Tibial artery (tissue), 4 donors: Measurements from ENCODE around the gene FLII.

Experiments
- DNase-seq, 2 donors: peaks; one replicate each; pipeline ENCODE4 v3.0.0-alpha.2; 2019
- H3K27ac ChIP-seq, 2 donors: fragments of 200-600 bp; sonication (generic) in 1 of 2; 1 replicate in 1 of 2; 2 replicates in 1 of 2; pipeline ENCODE4 v1.5.1; 2018 to 2019; ENCODE audit warnings: mild to moderate bottlenecking in 1 of 2
- H3K27me3 ChIP-seq, 2 donors: fragments of 200-600 bp; sonication (generic) in 1 of 2; one replicate each; pipeline versions ENCODE4 v1.5.1 to v1.6.0; 2016 to 2019
- H3K36me3 ChIP-seq, 3 donors: fragments of 200-600 bp; sonication (generic) in 2 of 3; one replicate each; pipeline ENCODE4 v1.5.1; 2016 to 2019; ENCODE audit warnings: mild to moderate bottlenecking in 2 of 3
- H3K4me1 ChIP-seq, 4 donors: fragments of 200-600 bp; sonication (generic) in 2 of 4; 1 replicate in 3 of 4; 2 replicates in 1 of 4; pipeline ENCODE4 v1.5.1; 2016 to 2019
- H3K4me3 ChIP-seq, 2 donors: fragments of 200-600 bp; sonication (generic) in 1 of 2; 1 replicate in 1 of 2; 2 replicates in 1 of 2; pipeline ENCODE4 v1.5.1; 2018 to 2019; ENCODE audit warnings: mild to moderate bottlenecking in 2 of 2
- H3K9me3 ChIP-seq, 3 donors: fragments of 200-600 bp; sonication (generic) in 1 of 3; one replicate each; pipeline ENCODE4 v1.5.1; 2016 to 2019
- intact Hi-C: fragments of 100-400 bp; cut with DNase I; formaldehyde crosslinking; loops from one replicate; pipeline ENCODE4 v1.15.0; 2023; ENCODE audit warnings: low total_unique reads
- TF ChIP-seq, protein P1 (sequence below), 2 experiments: fragments of 200-600 bp in 1 of 2; fragments of 450-650 bp in 1 of 2; IDR thresholded peaks; one replicate each; pipeline ENCODE4 v1.5.1; 2017 to 2019; ENCODE audit warnings: antibody characterized with exemption in 2 of 2, mild to moderate bottlenecking in 1 of 2, moderate library complexity in 1 of 2

The FLII gene

DNA sequence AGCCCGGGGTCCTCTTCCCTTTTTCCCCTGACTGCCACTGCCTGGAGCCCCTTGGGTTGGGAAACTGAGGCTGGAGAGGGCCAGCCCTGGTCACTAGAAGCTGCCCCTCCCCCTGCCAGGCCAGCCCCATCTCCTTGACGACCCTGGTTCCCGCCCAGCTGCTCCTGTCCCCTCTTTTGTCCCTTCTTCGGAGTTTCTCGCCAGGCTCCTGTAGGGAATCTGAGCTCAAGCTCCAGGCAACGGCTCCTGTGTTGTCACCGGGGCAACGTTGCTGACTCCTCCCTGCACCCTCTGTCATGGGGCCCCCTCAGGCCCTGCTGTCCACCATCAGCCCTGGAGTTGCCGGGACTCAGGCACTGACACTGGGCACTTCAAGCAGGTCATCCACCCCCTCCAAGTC lies 27.4 kb downstream of the FLII start:
- Histone ChIP-seq H3K27ac (no peak overlapping the region), H3K4me1 (peaks cover 0 to 22% (median 13%) of the 10 kb centered on the region in 4 donors), H3K36me3 (peaks cover 0 to 40% (median 27%) of the 10 kb centered on the region in 3 donors), H3K4me3 (no peak overlapping the region), H3K9me3 (no peaks in the 10 kb centered on the region), H3K27me3 (no peaks in the 10 kb centered on the region)
- no peak for DNase-seq
- TF ChIP-seq, protein P1, sequence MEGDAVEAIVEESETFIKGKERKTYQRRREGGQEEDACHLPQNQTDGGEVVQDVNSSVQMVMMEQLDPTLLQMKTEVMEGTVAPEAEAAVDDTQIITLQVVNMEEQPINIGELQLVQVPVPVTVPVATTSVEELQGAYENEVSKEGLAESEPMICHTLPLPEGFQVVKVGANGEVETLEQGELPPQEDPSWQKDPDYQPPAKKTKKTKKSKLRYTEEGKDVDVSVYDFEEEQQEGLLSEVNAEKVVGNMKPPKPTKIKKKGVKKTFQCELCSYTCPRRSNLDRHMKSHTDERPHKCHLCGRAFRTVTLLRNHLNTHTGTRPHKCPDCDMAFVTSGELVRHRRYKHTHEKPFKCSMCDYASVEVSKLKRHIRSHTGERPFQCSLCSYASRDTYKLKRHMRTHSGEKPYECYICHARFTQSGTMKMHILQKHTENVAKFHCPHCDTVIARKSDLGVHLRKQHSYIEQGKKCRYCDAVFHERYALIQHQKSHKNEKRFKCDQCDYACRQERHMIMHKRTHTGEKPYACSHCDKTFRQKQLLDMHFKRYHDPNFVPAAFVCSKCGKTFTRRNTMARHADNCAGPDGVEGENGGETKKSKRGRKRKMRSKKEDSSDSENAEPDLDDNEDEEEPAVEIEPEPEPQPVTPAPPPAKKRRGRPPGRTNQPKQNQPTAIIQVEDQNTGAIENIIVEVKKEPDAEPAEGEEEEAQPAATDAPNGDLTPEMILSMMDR (IDR thresholded peaks at IDR 0.05), result no peak
- intact Hi-C loops, result no loop called here

DNA sequence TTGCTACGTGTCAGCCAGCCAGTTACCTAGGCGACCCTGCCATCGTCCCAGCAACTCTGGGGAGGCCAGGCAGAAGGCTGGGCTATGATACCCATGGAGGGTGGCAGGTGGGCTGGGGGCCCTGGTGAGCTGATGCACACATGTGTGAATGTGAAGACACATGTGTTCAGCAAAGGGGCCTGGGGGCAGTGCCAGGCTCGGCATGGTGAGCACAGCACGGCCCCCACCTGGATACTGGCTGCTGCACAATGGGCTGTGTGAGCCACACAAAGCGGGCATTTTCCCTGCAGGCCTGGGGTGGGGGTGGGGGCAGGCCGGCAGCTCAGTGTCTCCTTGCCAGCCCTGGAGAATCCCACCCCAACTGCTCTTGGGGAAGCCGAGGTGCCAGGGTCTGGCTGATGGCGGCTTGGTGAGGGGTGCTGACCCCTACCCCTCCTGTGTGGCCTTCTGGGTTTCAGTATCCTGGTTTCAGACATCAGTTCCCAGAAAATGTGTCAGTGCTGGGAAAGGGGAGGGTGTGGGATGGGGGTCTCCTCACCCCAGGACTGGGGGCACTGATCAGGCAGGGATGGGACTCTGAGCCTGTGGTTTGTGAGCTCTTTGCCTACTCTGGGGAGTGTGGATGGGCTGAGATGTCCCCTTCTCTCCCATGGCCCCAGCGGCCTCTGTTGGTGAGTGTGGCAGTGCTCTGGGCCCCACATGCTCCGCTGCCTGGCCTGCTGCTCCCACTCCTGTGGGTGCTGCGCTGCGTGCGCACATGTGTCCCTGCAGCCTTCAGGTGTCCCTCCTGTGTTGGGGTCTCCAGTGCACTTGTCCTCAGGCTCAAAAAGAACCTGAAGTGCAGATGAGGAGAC lies 28.0 kb downstream of the FLII start:
- Histone ChIP-seq H3K36me3 (peaks cover 0 to 34% (median 21%) of the 10 kb centered on the region in 3 donors), H3K9me3 (no peaks in the 10 kb centered on the region), H3K4me3 (no peak overlapping the region), H3K27ac (no peak overlapping the region), H3K4me1 (peaks cover 0 to 21% (median 15%) of the 10 kb centered on the region in 4 donors), H3K27me3 (no peaks in the 10 kb centered on the region)
- DNase-seq, result no peak
- intact Hi-C loops, result no loop called here
- TF ChIP-seq, protein P1 (IDR thresholded peaks at IDR 0.05), result no peak

DNA sequence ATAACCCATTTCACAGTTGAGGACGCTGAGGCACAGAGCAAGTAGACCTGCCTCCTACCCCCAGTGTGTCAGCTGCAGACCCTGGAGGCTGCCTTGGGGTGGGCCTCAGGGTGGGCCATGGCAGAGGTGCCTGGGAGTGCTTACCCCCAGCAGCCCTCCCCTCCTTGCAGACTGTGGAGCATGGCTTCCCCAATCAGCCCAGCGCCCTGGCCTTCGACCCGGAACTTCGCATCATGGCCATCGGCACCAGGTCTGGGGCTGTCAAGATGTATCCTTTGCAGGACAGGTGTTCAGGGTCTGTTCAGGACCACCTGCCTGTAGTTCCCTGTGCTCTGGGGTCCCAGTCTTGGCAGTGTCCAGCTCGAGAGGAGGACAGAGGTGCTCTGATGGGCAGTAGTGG lies 28.8 kb downstream of the FLII start:
- H3K4me3 ChIP-seq, result no peak overlapping the region
- H3K27me3 ChIP-seq, result no peaks in the 10 kb centered on the region
- peaks cover 0 to 18% (median 15%) of the 10 kb centered on the region in 4 donors for H3K4me1 ChIP-seq
- no peaks in the 10 kb centered on the region for H3K9me3 ChIP-seq
- intact Hi-C loops, result no loop called here
- DNase-seq, result no peak
- H3K27ac ChIP-seq, result no peak overlapping the region
- peaks cover 0 to 27% (median 13%) of the 10 kb centered on the region in 3 donors for H3K36me3 ChIP-seq
- TF ChIP-seq, protein P1 (IDR thresholded peaks at IDR 0.05), result no peak

DNA sequence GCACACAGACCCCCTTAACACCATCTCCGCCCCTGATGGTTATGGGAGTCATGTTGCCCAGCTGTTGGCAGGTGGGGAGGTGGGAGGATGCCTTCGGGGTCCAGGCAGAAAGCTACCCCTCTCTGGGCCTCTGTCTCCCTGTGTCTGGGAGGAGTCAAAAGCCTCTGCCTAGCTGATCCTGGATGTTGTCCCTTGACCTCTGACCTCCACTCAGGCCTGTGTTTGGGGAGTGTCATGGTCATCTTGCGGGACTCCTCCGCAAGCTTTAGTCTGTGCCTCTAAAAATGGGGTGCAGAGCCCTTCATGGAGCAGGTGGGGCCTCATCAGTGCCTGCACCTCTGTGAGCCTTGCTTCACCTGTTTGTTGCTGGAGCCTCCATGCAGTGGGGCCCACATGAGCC lies 29.3 kb downstream of the FLII start:
- no peak overlapping the region for H3K27ac ChIP-seq
- intact Hi-C loops, result no loop called here

DNA sequence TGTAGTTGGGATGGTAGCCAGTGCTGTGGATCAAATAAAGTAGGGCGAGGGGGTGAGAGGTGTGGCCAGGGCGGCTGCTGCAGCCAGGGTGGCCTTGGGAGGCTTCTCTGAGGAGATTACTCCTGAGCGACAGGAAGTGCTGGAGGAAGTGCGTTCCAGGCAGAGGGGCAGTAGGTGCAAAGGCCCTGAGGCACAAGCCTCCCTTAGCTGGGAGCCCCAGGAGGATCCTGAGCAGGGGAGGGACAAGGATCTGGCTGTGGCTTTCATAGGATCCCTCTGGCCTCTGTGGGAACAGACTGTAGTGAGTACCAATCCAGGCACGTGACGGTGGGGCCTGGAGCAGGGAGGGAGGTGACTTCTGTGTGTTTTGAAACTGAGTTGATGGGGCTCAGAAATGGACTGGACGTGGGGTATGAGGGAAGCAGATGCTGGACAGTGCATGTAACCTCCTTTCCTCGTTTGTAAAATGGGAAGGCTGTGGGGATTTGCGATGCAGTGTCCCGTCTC lies 30.3 kb downstream of the FLII start:
- no peak for DNase-seq
- intact Hi-C loops, result no loop called here
- H3K9me3 ChIP-seq, result no peaks in the 10 kb centered on the region
- peaks cover 0 to 19% (median 16%) of the 10 kb centered on the region in 4 donors for H3K4me1 ChIP-seq
- H3K27me3 ChIP-seq, result no peaks in the 10 kb centered on the region
- TF ChIP-seq, protein P1 (IDR thresholded peaks at IDR 0.05), result no peak
- no peak overlapping the region for H3K4me3 ChIP-seq
- peaks cover 0 to 11% (median 0%) of the 10 kb centered on the region in 3 donors for H3K36me3 ChIP-seq
- no peak overlapping the region for H3K27ac ChIP-seq

More for the DNA sequence above, 29.3 kb downstream of the FLII start:
- DNase-seq, result no peak
- H3K4me1 ChIP-seq, result peaks cover 0 to 19% (median 16%) of the 10 kb centered on the region in 4 donors
- no peak overlapping the region for H3K4me3 ChIP-seq
- H3K36me3 ChIP-seq, result peaks cover 0 to 21% (median 8%) of the 10 kb centered on the region in 3 donors
- TF ChIP-seq, protein P1 (IDR thresholded peaks at IDR 0.05), result no peak
- H3K27me3 ChIP-seq, result no peaks in the 10 kb centered on the region
- no peaks in the 10 kb centered on the region for H3K9me3 ChIP-seq
